H1 (cell line): ENCODE measurements around the gene SH3RF2. TPM values are rescaled to one million over a fixed set of nuclear protein-coding genes. Genes with fewer than 3 reads are reported as not detected.

Source experiments
- CTCF ChIA-PET: fragments of 300-600 bp; sonication (Branson Sonifier 250); formaldehyde crosslinking; loops from one replicate; lab custom pipeline; 2021; ENCODE audit not compliant: partially characterized antibody; lab: Charles Lee
- POLR2A ChIA-PET: fragments of 300-600 bp; sonication (Branson Sonifier 250); formaldehyde crosslinking; loops from one replicate; lab custom pipeline; 2021; ENCODE audit warnings: inconsistent platforms; ENCODE audit not compliant: partially characterized antibody; lab: Charles Lee
- DNase-seq, 2 experiments: peaks; one replicate each; pipeline versions ENCODE4 v3.0.0 to v3.0.0-alpha.2; 2010 to 2022; ENCODE audit warnings: low spot score in 2 of 2, low read depth in 1 of 2, mixed read lengths in 1 of 2
- FAIRE-seq: peaks from 2 replicates; lab custom pipeline; 2011; peaks lifted over from hg19 to GRCh38; lab: Jason Lieb, UNC
- H2AFZ ChIP-seq: 2 replicates; pipeline ENCODE4 v1.8.1; 2012; ENCODE audit warnings: low read length, inconsistent platforms
- H2AK5ac ChIP-seq: 2 replicates; pipeline ENCODE4 v1.6.1; 2013; ENCODE audit warnings: low read depth, low read length
- H2BK120ac ChIP-seq: replicated peaks from 2 replicates; pipeline ENCODE3; 2013; ENCODE audit warnings: low read depth, low read length, inconsistent platforms
- H2BK12ac ChIP-seq: 2 replicates; pipeline ENCODE4 v1.6.1; 2013; ENCODE audit warnings: low read depth, low read length
- H2BK15ac ChIP-seq: 2 replicates; pipeline ENCODE4 v1.6.1; 2013; ENCODE audit warnings: low read length
- H2BK20ac ChIP-seq: 2 replicates; pipeline ENCODE4 v1.6.1; 2013; ENCODE audit warnings: low read length
- H2BK5ac ChIP-seq: 2 replicates; pipeline ENCODE4 v1.6.1; 2013; ENCODE audit warnings: low read depth, low read length
- H3K14ac ChIP-seq: 2 replicates; pipeline ENCODE4 v1.6.1; 2013; ENCODE audit warnings: inconsistent platforms; ENCODE audit not compliant: insufficient read length
- H3K18ac ChIP-seq: 2 replicates; pipeline ENCODE4 v1.6.1; 2013; ENCODE audit warnings: low read length; ENCODE audit errors: extremely low read depth
- H3K23ac ChIP-seq: 2 replicates; pipeline ENCODE4 v1.6.1; 2013; ENCODE audit warnings: inconsistent platforms; ENCODE audit not compliant: insufficient read length
- H3K23me2 ChIP-seq: 2 replicates; pipeline ENCODE4 v1.6.1; 2013; ENCODE audit warnings: low read depth, low read length
- H3K27ac ChIP-seq: 2 replicates; pipeline ENCODE4 v1.6.1; 2011; ENCODE audit warnings: low read depth, low read length, inconsistent platforms
- H3K27me3 ChIP-seq, 4 experiments: replicated peaks in 1 of 4; 1 replicate in 1 of 4; 2 replicates in 3 of 4; pipeline versions ENCODE4 v1.6.1 to v1.8.1; 2011 to 2013; ENCODE audit warnings: low read length in 3 of 4, mild to moderate bottlenecking in 3 of 4, inconsistent platforms in 2 of 4, mixed read lengths in 2 of 4, moderate library complexity in 1 of 4; ENCODE audit not compliant: control insufficient read depth in 3 of 4, insufficient read depth in 3 of 4; ENCODE audit errors: extremely low read depth in 1 of 4
- H3K36me3 ChIP-seq, 4 experiments: 2 replicates each; pipeline versions ENCODE4 v1.6.1 to v1.8.1; 2011 to 2013; ENCODE audit warnings: mild to moderate bottlenecking in 4 of 4, low read length in 3 of 4, moderate library complexity in 2 of 4, control low read depth in 1 of 4, inconsistent platforms in 1 of 4; ENCODE audit not compliant: insufficient read depth in 4 of 4, control insufficient read depth in 2 of 4
- H3K4ac ChIP-seq: replicated peaks from 2 replicates; pipeline ENCODE3; 2013; ENCODE audit warnings: low read length, low read depth, mixed read lengths, inconsistent platforms; ENCODE audit not compliant: insufficient read length
- H3K4me1 ChIP-seq, 4 experiments: replicated peaks in 1 of 4; 1 replicate in 1 of 4; 2 replicates in 3 of 4; pipeline versions ENCODE4 v1.6.1 to v1.8.1; 2011 to 2013; ENCODE audit warnings: low read length in 3 of 4, inconsistent platforms in 2 of 4, mixed read lengths in 1 of 4; ENCODE audit not compliant: insufficient read depth in 4 of 4, control insufficient read depth in 3 of 4
- H3K4me2 ChIP-seq, 2 experiments: 2 replicates each; pipeline versions ENCODE4 v1.6.1 to v1.8.1; 2011 to 2013; ENCODE audit warnings: low read depth in 2 of 2, low read length in 2 of 2, control low read depth in 1 of 2, inconsistent platforms in 1 of 2, mild to moderate bottlenecking in 1 of 2; ENCODE audit not compliant: insufficient read depth in 1 of 2
- H3K4me3 ChIP-seq, 4 experiments: fragments of 200-600, 300-600 bp in 1 of 4; sonication (generic), shearing (Covaris generic), sonication (Bioruptor Twin) in 1 of 4; 2 replicates each; pipeline versions ENCODE4 v1.5.1 to v1.8.1; 2011 to 2016; ENCODE audit warnings: low read length in 4 of 4, low read depth in 3 of 4, control low read depth in 2 of 4, inconsistent platforms in 2 of 4, mild to moderate bottlenecking in 2 of 4, mixed read lengths in 1 of 4, moderate library complexity in 1 of 4; ENCODE audit not compliant: insufficient read depth in 2 of 4; ENCODE audit errors: extremely low read depth in 1 of 4
- H3K56ac ChIP-seq: replicated peaks from 2 replicates; pipeline ENCODE3; 2013; ENCODE audit warnings: low read depth, mild to moderate bottlenecking, mixed read lengths, low read length, inconsistent platforms; ENCODE audit not compliant: insufficient read length
- H3K79me1 ChIP-seq: 2 replicates; pipeline ENCODE4 v1.6.1; 2013; ENCODE audit warnings: low read depth, low read length, control low read depth
- H3K79me2 ChIP-seq, 2 experiments: 2 replicates each; pipeline versions ENCODE4 v1.6.1 to v1.8.1; 2012 to 2013; ENCODE audit warnings: low read length in 2 of 2, mild to moderate bottlenecking in 2 of 2, inconsistent platforms in 1 of 2; ENCODE audit not compliant: insufficient read depth in 2 of 2, control insufficient read depth in 1 of 2
- H3K9ac ChIP-seq, 4 experiments: replicated peaks in 1 of 4; 1 replicate in 1 of 4; 2 replicates in 3 of 4; pipeline versions ENCODE4 v1.6.1 to v1.8.1; 2011 to 2013; ENCODE audit warnings: low read depth in 3 of 4, low read length in 3 of 4, control low read depth in 2 of 4, mild to moderate bottlenecking in 2 of 4, moderate library complexity in 2 of 4, inconsistent platforms in 1 of 4; ENCODE audit errors: extremely low read depth in 1 of 4
- H3K9me3 ChIP-seq, 2 experiments: 2 replicates each; pipeline versions ENCODE4 v1.6.1 to v1.8.1; 2012 to 2013; ENCODE audit warnings: mild to moderate bottlenecking in 2 of 2, moderate library complexity in 2 of 2, control low read depth in 1 of 2, inconsistent platforms in 1 of 2, low read depth in 1 of 2, low read length in 1 of 2, mixed read lengths in 1 of 2; ENCODE audit not compliant: insufficient read depth in 2 of 2
- H4K20me1 ChIP-seq, 2 experiments: replicated peaks in 1 of 2; 2 replicates each; pipeline versions ENCODE3 to v1.8.1; 2011 to 2013; ENCODE audit warnings: inconsistent platforms in 2 of 2, low read length in 2 of 2, mild to moderate bottlenecking in 1 of 2; ENCODE audit not compliant: insufficient read depth in 2 of 2, control insufficient read depth in 1 of 2
- H4K5ac ChIP-seq: 2 replicates; pipeline ENCODE4 v1.6.1; 2013; ENCODE audit warnings: low read length, low read depth, mixed read lengths, inconsistent platforms; ENCODE audit not compliant: insufficient read length
- H4K8ac ChIP-seq: 2 replicates; pipeline ENCODE4 v1.8.0; 2013; ENCODE audit warnings: mild to moderate bottlenecking, moderate library complexity, low read length, inconsistent platforms; ENCODE audit not compliant: insufficient read depth; ENCODE audit errors: extremely low read depth
- H4K91ac ChIP-seq: replicated peaks from 2 replicates; pipeline ENCODE3; 2013; ENCODE audit warnings: low read length, mixed read lengths, inconsistent platforms; ENCODE audit not compliant: insufficient read length
- KDM1A ChIP-seq: fragments of 200-600, 300-600 bp; sonication (generic); IDR thresholded peaks from 2 replicates; pipeline ENCODE4 v1.7.1; 2016; ENCODE audit warnings: mild to moderate bottlenecking, low read length, borderline replicate concordance
- KDM4A ChIP-seq: IDR thresholded peaks from one replicate; pipeline ENCODE4 v1.7.1; 2012; ENCODE audit warnings: low read depth, mild to moderate bottlenecking, moderate library complexity, low read length, inconsistent platforms; ENCODE audit not compliant: severe bottlenecking
- SIRT6 ChIP-seq: IDR thresholded peaks from one replicate; pipeline ENCODE4 v1.7.1; 2012; ENCODE audit warnings: low read length, inconsistent platforms
- SIX5 ChIP-seq: IDR thresholded peaks from 2 replicates; pipeline ENCODE4 v1.6.1; 2011; ENCODE audit warnings: mild to moderate bottlenecking, low read depth, low read length
- TAF1 ChIP-seq: IDR thresholded peaks from 2 replicates; pipeline ENCODE4 v1.6.1; 2011; ENCODE audit warnings: mild to moderate bottlenecking, low read depth, low read length
- WGBS, 2 experiments: shearing (Covaris generic) in 1 of 2; methylation state at CpG; one replicate each; pipeline versions ENCODE4 v1.1.6 to v1.1.7; 2013 to 2015; ENCODE audit warnings: low lambda C conversion rate in 2 of 2, mixed read lengths in 2 of 2, inconsistent platforms in 1 of 2, low coverage in 1 of 2, missing lambda C conversion rate in 1 of 2; ENCODE audit not compliant: insufficient replicate concordance in 2 of 2, insufficient coverage in 1 of 2, insufficient read length in 1 of 2; ENCODE audit errors: extremely low coverage in 1 of 2, missing lambda C conversion rate in 1 of 2; 5-methylcytosine and 5-hydroxymethylcytosine counted together
- polyA plus RNA-seq, 7 experiments: library from polyadenylated mRNA; depleted of rRNA in 3 of 7; stranded (reverse) in 5 of 7; unstranded in 2 of 7; fragments of >200 nt in 5 of 7; fragments of 200-250 nt in 2 of 7; gene quantifications; 1 replicate in 5 of 7; 2 replicates in 1 of 7; 4 replicates in 1 of 7; pipeline versions ENCODE4 v1.2.1 to v1.2.3, GENCODE V29; 2011 to 2013; ENCODE audit warnings: missing spikeins in 2 of 7, mixed read lengths in 2 of 7
- total RNA-seq: library from RNA; stranded (reverse); fragmentation: NEBNext Ultra II Directional; extraction: Animal tissue kit (Norgen Biotek cat#: 25700); gene quantifications from 2 replicates; pipeline ENCODE4 v1.2.1, GENCODE V29; 2021

Gene SH3RF2
- total and polyA plus RNA-seq, 2 of the 8 experiments (the other 6 are each of a cell fraction or from before 2014, with no cell fraction given) = 0.80 to 0.95 TPM

GRCh38 chr5:145923405-145923804 lies 13.0 kb upstream of the SH3RF2 start:
- no peak overlapping the region for H2AFZ ChIP-seq
- POLR2A ChIA-PET = no interaction called here

More at GRCh38 chr5:145923405-145923804, 13.0 kb upstream of the SH3RF2 start:
- H2BK15ac ChIP-seq = no peak overlapping the region
- no peak overlapping the region for H3K4me3 ChIP-seq
- H2BK5ac ChIP-seq = no peak overlapping the region
- no peak overlapping the region for H2BK20ac ChIP-seq
- H3K23ac ChIP-seq = no peak overlapping the region
- H4K5ac ChIP-seq = no peak overlapping the region
- no peak overlapping the region for H2BK12ac ChIP-seq
- H3K4ac ChIP-seq = no peak overlapping the region
- no peak overlapping the region for H4K91ac ChIP-seq
- H3K23me2 ChIP-seq = no peaks in the 10 kb centered on the region
- H3K9me3 ChIP-seq = no peaks in the 10 kb centered on the region
- TF ChIP-seq KDM4A (no peak), SIX5 (no peak), TAF1 (no peak), SIRT6 (no peak), KDM1A (no peak)
- DNase-seq = no peak
- H3K79me2 ChIP-seq = no peaks in the 10 kb centered on the region
- no peak overlapping the region for H3K9ac ChIP-seq
- no peak overlapping the region for H2AK5ac ChIP-seq
- no peak overlapping the region for H3K14ac ChIP-seq
- H3K27ac ChIP-seq = no peak overlapping the region
- H3K56ac ChIP-seq = no peak overlapping the region
- H3K4me1 ChIP-seq = peaks cover 0 to 4% (median 4%) of the 10 kb centered on the region in 4 experiments; a peak in 4 of 7 replicates
- no peak overlapping the region for H4K8ac ChIP-seq
- no peak overlapping the region for H3K4me2 ChIP-seq
- CTCF ChIA-PET = interaction anchor here (1.9 kb wide), 2 partner anchors 63 to 117 kb away, joined by 5 to 6 read pairs; no protein-coding TSS in a partner anchor
- H3K79me1 ChIP-seq = no peaks in the 10 kb centered on the region
- no peak overlapping the region for H2BK120ac ChIP-seq
- 92% methylated on average over 3 of the region's 3 CpGs; no CpG with 5 or more reads in 1 of the 2 experiments for WGBS, 2 experiments
- H4K20me1 ChIP-seq = no peaks in the 10 kb centered on the region
- FAIRE-seq = no peak
- no peaks in the 10 kb centered on the region for H3K36me3 ChIP-seq
- H3K18ac ChIP-seq = no peak overlapping the region
- H3K27me3 ChIP-seq = no peaks in the 10 kb centered on the region
